ENCODE data around the gene USP47.

USP47 gene

DNA sequence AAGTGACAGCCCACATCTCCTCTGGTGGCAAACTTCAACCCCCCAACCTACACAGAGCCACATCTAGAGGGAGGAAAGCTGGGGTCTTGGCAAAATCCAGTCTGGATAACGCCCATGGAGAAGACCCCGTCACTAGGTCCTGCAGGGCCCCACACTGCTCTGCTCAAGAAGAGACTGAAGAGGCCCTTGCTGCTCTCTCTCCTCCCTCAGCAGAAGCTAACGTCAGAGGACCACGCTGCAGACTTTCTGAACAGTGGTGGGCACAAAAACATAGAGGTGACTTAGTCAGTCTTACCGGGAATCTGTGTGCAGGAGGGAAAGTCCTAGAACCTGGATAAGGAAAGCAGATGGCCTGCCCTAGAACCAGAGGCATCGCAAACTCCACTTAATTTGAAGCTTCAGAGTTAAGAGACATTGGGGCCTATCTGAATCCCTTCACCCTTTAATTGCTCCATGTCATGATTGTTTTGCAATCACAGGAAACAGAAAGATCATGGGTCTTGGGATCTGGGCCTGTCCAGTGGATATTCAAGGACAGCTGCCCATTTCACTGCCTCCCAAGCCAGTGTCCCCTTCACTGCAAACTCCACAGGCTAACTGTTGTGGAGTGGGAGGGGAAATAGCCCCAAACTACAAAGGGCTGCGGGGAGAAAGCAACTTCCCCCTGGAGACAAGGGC is 164.9 kb downstream of the USP47 start:
- 94 to 97% methylated on average over 7 of the region's 7 CpGs for WGBS, 2 experiments
- Histone ChIP-seq H3K4me1 (ENCODE audit: control insufficient read depth, insufficient read depth, low read length) (no peaks in the 10 kb centered on the region), H3K27ac (ENCODE audit: insufficient read depth, low read depth, low read length, poor library complexity, severe bottlenecking) (no peak overlapping the region), H3K27me3 (ENCODE audit: control insufficient read depth, insufficient read depth, low read length, poor library complexity, severe bottlenecking) (peaks cover 37% of the 10 kb centered on the region), H3K4me3 (ENCODE audit: insufficient read depth, low read depth, low read length) (no peak overlapping the region), H3K9me3 (ENCODE audit: control insufficient read depth, low read length) (no peaks in the 10 kb centered on the region), H3K36me3 (ENCODE audit: control insufficient read depth, insufficient read depth, low read length) (no peaks in the 10 kb centered on the region)

DNA sequence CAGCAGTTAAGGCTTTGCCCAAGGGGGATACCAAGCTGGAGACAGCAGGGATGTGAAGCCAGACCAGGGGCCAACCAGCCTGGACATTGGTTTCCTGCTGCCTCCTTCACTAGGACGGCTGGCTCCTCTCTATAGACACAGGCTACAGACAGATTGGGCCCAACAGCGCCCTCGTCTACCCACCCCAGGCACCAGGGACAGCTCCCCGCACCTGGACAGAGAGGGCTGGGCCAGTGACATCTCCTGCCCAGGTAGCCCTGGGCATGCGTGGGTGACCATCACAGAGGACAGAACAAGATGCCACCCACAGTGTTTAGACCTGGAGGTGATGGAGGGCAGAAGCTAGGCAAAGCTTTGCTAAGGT is 165.4 kb downstream of the USP47 start:
- Histone ChIP-seq H3K27ac (ENCODE audit: insufficient read depth, low read depth, low read length, poor library complexity, severe bottlenecking) (no peak overlapping the region), H3K27me3 (ENCODE audit: control insufficient read depth, insufficient read depth, low read length, poor library complexity, severe bottlenecking) (peaks cover 37% of the 10 kb centered on the region), H3K4me3 (ENCODE audit: insufficient read depth, low read depth, low read length) (no peak overlapping the region), H3K9me3 (ENCODE audit: control insufficient read depth, low read length) (no peaks in the 10 kb centered on the region), H3K4me1 (ENCODE audit: control insufficient read depth, insufficient read depth, low read length) (no peaks in the 10 kb centered on the region), H3K36me3 (ENCODE audit: control insufficient read depth, insufficient read depth, low read length) (no peaks in the 10 kb centered on the region)
- WGBS, 2 experiments: 82 to 86% methylated on average over 5 of the region's 5 CpGs

DNA sequence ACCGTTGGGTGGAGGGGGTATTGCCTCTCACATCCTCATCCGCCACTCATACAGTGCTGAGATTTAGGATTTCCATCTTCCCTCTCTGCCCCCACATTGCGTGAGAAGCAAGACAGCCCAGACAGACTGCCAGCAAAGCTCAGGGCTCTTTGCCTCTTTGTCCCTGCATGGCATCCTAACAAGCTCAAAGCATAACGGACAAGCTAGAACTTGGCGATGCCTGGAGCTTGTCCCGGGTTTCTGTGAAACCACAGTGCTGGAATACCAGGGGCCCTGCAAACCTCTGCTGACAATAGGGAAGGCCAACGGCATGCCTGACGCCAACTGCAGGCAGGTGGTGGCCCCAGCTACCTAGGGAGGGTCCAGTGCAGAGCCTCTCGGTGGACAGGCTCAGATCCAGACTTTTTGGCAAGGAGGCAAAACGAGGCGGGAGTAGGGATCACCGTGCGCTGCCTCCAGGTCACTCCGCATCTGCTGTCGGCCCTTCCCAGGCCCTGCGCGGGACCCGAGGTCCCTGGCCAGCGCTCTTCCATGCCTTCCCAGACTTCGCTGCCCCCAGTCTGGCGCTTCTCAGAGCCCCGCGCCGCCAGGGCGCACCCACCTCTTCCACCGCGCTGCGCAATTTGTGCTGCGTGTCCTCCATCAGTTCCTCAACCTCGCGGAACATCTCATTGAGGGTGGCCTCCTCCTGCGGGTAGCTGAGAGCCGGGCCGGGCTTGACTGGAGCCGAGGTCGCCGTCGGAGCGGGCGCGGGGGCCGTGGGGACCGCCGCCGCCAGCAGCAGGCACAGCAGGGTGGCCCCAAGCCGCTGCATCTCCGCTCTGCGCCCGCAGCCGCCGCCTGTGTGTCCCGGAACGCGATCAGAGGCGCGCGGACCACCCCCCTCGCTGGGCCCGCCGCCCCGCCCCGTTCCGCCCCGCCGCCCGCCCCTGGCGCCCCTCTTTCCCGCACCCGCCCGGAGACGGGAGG is 166.3 kb downstream of the USP47 start, which contains the start of gene DKK3:
TSS of gene DKK3 (minus strand) at position 858 of the 969 bp plus-strand sequence. CDS start at position 814, 44 bp downstream.
- H3K9me3 ChIP-seq (ENCODE audit: control insufficient read depth, low read length): no peaks in the 10 kb centered on the region
- H3K27me3 ChIP-seq (ENCODE audit: control insufficient read depth, insufficient read depth, low read length, poor library complexity, severe bottlenecking): peaks cover 37% of the 10 kb centered on the region
- H3K4me1 ChIP-seq (ENCODE audit: control insufficient read depth, insufficient read depth, low read length): no peaks in the 10 kb centered on the region
- H3K4me3 ChIP-seq (ENCODE audit: insufficient read depth, low read depth, low read length): peak within 1 kb of the TSS; percentile 58
- no peak within 1 kb of the TSS for H3K27ac ChIP-seq (ENCODE audit: insufficient read depth, low read depth, low read length, poor library complexity, severe bottlenecking)
- 6 to 7% methylated on average over 70 to 71 of the region's 71 CpGs for WGBS, 2 experiments
- no peaks in the 10 kb centered on the region for H3K36me3 ChIP-seq (ENCODE audit: control insufficient read depth, insufficient read depth, low read length)
